HG02642 (cell line): ENCODE measurements around the gene GNAQ.
"Not testable (repeated sequence)": the region's sequence is repeated elsewhere in the genome, so short reads cannot be mapped to it uniquely, and the experiment has no call there.

Source experiments
- ATAC-seq: cut with Tn5 transposase; IDR thresholded peaks from one replicate; pipeline ENCODE4 v1.9.1; 2021; ENCODE audit warnings: mild to moderate bottlenecking; ENCODE audit not compliant: unreplicated experiment, poor library complexity

GNAQ gene

GRCh38 chr9:78031444-78031892 is at the start of gene GNAQ:
Gene GNAQ (minus strand): TSS chr9:78031811. CDS start chr9:78031235, 576 bp downstream.
- ATAC-seq = peak; percentile 32

- ATAC-seq = no peak
Observed at GRCh38 chr9:78074385-78075291, 43.0 kb upstream of the GNAQ start.

GRCh38 chr9:78073722-78074121 is 42.1 kb upstream of the GNAQ start:
- no peak for ATAC-seq

- no peak for ATAC-seq
Observed at GRCh38 chr9:78072586-78073199, 41.1 kb upstream of the GNAQ start.

- no peak for ATAC-seq
Observed at GRCh38 chr9:78070521-78070920, 38.9 kb upstream of the GNAQ start.

- ATAC-seq = no peak
Observed at GRCh38 chr9:78064075-78064474, 32.5 kb upstream of the GNAQ start.

GRCh38 chr9:78062710-78063109 is 31.1 kb upstream of the GNAQ start:
- ATAC-seq = no peak

GRCh38 chr9:78054218-78054617 is 22.6 kb upstream of the GNAQ start:
- not testable (repeated sequence) for ATAC-seq

GRCh38 chr9:78053627-78054026 is 22.0 kb upstream of the GNAQ start:
- ATAC-seq = no peak

GRCh38 chr9:78050421-78050820 is 18.8 kb upstream of the GNAQ start:
- ATAC-seq = no peak

GRCh38 chr9:78049484-78049883 is 17.9 kb upstream of the GNAQ start:
- ATAC-seq = no peak

- ATAC-seq = no peak
Observed at GRCh38 chr9:78047106-78047505, 15.5 kb upstream of the GNAQ start.

GRCh38 chr9:78046112-78046511 is 14.5 kb upstream of the GNAQ start:
- ATAC-seq = no peak

- ATAC-seq = no peak
Observed at GRCh38 chr9:78044886-78045285, 13.3 kb upstream of the GNAQ start.

- no peak for ATAC-seq
Observed at GRCh38 chr9:78044189-78044588, 12.6 kb upstream of the GNAQ start.

GRCh38 chr9:78041971-78042370 is 10.4 kb upstream of the GNAQ start:
- ATAC-seq = no peak

- ATAC-seq = no peak
Observed at GRCh38 chr9:78040726-78041125, 9.1 kb upstream of the GNAQ start.

GRCh38 chr9:78038620-78039300 is 7.1 kb upstream of the GNAQ start:
- ATAC-seq = no peak

- no peak for ATAC-seq
Observed at GRCh38 chr9:78035383-78035993, 3.9 kb upstream of the GNAQ start.

- no peak for ATAC-seq
Observed at GRCh38 chr9:78033870-78034269, 2.3 kb upstream of the GNAQ start.
